A673 (cell line): ENCODE data around the gene RBMS1. TPM values are rescaled to one million over a fixed set of nuclear protein-coding genes. Genes with fewer than 3 reads are reported as not detected.

ENCODE experiments used
- BruUV-seq: library from RNA; stranded (reverse); fragments of 400-500 nt; replicated peaks from 2 replicates; lab custom pipeline; 2021; lab: Mats Ljungman, UMichigan
- CTCF ChIA-PET: fragments of 300-600 bp; sonication (Branson Sonifier 250); formaldehyde crosslinking; loops from one replicate; lab custom pipeline; 2022; ENCODE audit warnings: antibody characterized with exemption; lab: Charles Lee
- POLR2A ChIA-PET: fragments of 300-600 bp; sonication (Branson Sonifier 250); formaldehyde crosslinking; loops from one replicate; lab custom pipeline; 2022; ENCODE audit warnings: antibody characterized with exemption; ENCODE audit not compliant: low non-redundant PET; lab: Charles Lee
- DNase-seq: peaks from one replicate; pipeline ENCODE4 v3.0.0-alpha.2; 2015; ENCODE audit warnings: low spot score
- H3K27ac ChIP-seq: fragments of 200-600 bp; sonication (generic); 2 replicates; pipeline ENCODE4 v1.5.1; 2016; ENCODE audit warnings: mixed run types, low read depth, mild to moderate bottlenecking, mixed read lengths, antibody characterized with exemption, low read length; ENCODE audit not compliant: poor library complexity, severe bottlenecking
- H3K27me3 ChIP-seq: fragments of 200-600 bp; sonication (generic); replicated peaks from 2 replicates; pipeline ENCODE4 v1.6.1; 2017; ENCODE audit warnings: mixed run types, low read depth, mild to moderate bottlenecking, mixed read lengths, antibody characterized with exemption, low read length; ENCODE audit not compliant: insufficient read depth, poor library complexity
- H3K36me3 ChIP-seq: fragments of 200-600 bp; sonication (generic); 2 replicates; pipeline ENCODE4 v1.6.1; 2016; ENCODE audit warnings: mixed run types, mild to moderate bottlenecking, mixed read lengths, antibody characterized with exemption, low read length; ENCODE audit not compliant: insufficient read depth, poor library complexity, severe bottlenecking
- H3K4me1 ChIP-seq: fragments of 200-600 bp; sonication (generic); 2 replicates; pipeline ENCODE4 v1.6.1; 2017; ENCODE audit warnings: mixed run types, mild to moderate bottlenecking, mixed read lengths, antibody characterized with exemption, low read length; ENCODE audit not compliant: insufficient read depth, poor library complexity, severe bottlenecking
- H3K4me3 ChIP-seq: fragments of 200-600 bp; sonication (generic); 2 replicates; pipeline ENCODE4 v1.5.1; 2016; ENCODE audit warnings: low read depth, mixed run types, mild to moderate bottlenecking, mixed read lengths, low read length; ENCODE audit not compliant: poor library complexity, severe bottlenecking
- H3K9me3 ChIP-seq: fragments of 200-600 bp; sonication (generic); 2 replicates; pipeline ENCODE4 v1.6.1; 2016; ENCODE audit warnings: mixed run types, low read depth, mild to moderate bottlenecking, mixed read lengths, antibody characterized with exemption, low read length; ENCODE audit not compliant: poor library complexity, severe bottlenecking
- EZH2 ChIP-seq: fragments of 200-600 bp; sonication (generic); IDR thresholded peaks from 2 replicates; pipeline ENCODE4 v1.6.1; 2017; ENCODE audit warnings: borderline replicate concordance, low read depth, mild to moderate bottlenecking, mixed read lengths, antibody characterized with exemption, low read length; ENCODE audit not compliant: poor library complexity, severe bottlenecking
- intact Hi-C: fragments of 100-400 bp; cut with micrococcal nuclease; formaldehyde crosslinking; loops from one replicate; pipeline ENCODE4 v1.10.0; 2022; ENCODE audit not compliant: unreplicated experiment
- total RNA-seq: library from RNA; stranded (reverse); gene quantifications from 2 replicates; pipeline ENCODE4 v1.2.3, GENCODE V29; 2021
- TF ChIP-seq, protein P1 (sequence below): fragments of 300-800, 200-600 bp; sonication (generic); conservative IDR thresholded peaks from 2 replicates; pipeline ENCODE4 v1.5.1; 2017; ENCODE audit warnings: low read depth, mild to moderate bottlenecking, antibody characterized with exemption, low read length, moderate library complexity, mixed read lengths

Gene RBMS1
- total RNA-seq, 1 experiment from 2014 or later, result 84.9 TPM

GRCh38 chr2:160318218-160318617, 175.4 kb downstream of the RBMS1 start:
- Histone ChIP-seq H3K36me3 (no peaks in the 10 kb centered on the region), H3K9me3 (no peaks in the 10 kb centered on the region), H3K27me3 (no peaks in the 10 kb centered on the region), H3K4me1 (peaks cover 27% of the 10 kb centered on the region), H3K27ac (no peak overlapping the region), H3K4me3 (no peak overlapping the region)
- TF ChIP-seq EZH2, result no peak
- ChIA-PET POLR2A (no interaction called here), CTCF (interaction anchor here (1.0 kb wide), 1 partner anchor 601 kb away, joined by 4 read pairs; no protein-coding TSS in a partner anchor)
- no peak for DNase-seq
- BruUV-seq, result no TSS peak
- intact Hi-C loops, result no loop called here

- no peak for TF ChIP-seq EZH2
- TF ChIP-seq, protein P1, sequence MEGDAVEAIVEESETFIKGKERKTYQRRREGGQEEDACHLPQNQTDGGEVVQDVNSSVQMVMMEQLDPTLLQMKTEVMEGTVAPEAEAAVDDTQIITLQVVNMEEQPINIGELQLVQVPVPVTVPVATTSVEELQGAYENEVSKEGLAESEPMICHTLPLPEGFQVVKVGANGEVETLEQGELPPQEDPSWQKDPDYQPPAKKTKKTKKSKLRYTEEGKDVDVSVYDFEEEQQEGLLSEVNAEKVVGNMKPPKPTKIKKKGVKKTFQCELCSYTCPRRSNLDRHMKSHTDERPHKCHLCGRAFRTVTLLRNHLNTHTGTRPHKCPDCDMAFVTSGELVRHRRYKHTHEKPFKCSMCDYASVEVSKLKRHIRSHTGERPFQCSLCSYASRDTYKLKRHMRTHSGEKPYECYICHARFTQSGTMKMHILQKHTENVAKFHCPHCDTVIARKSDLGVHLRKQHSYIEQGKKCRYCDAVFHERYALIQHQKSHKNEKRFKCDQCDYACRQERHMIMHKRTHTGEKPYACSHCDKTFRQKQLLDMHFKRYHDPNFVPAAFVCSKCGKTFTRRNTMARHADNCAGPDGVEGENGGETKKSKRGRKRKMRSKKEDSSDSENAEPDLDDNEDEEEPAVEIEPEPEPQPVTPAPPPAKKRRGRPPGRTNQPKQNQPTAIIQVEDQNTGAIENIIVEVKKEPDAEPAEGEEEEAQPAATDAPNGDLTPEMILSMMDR, result no peak
- no peaks in the 10 kb centered on the region for H3K27me3 ChIP-seq
- BruUV-seq, result no TSS peak
- H3K4me1 ChIP-seq, result peaks cover 27% of the 10 kb centered on the region
- POLR2A ChIA-PET, result no interaction called here
- H3K4me3 ChIP-seq, result no peak overlapping the region
- H3K9me3 ChIP-seq, result no peaks in the 10 kb centered on the region
- peak; percentile 61 for DNase-seq
- CTCF ChIA-PET, result interaction anchor here (1.0 kb wide), 1 partner anchor 602 kb away, joined by 4 read pairs; no protein-coding TSS in a partner anchor
- intact Hi-C loops, result no loop called here
- no peak overlapping the region for H3K27ac ChIP-seq
- H3K36me3 ChIP-seq, result no peaks in the 10 kb centered on the region
These were observed 176.2 kb downstream of the RBMS1 start for GRCh38 chr2:160317181-160318099.

DNA sequence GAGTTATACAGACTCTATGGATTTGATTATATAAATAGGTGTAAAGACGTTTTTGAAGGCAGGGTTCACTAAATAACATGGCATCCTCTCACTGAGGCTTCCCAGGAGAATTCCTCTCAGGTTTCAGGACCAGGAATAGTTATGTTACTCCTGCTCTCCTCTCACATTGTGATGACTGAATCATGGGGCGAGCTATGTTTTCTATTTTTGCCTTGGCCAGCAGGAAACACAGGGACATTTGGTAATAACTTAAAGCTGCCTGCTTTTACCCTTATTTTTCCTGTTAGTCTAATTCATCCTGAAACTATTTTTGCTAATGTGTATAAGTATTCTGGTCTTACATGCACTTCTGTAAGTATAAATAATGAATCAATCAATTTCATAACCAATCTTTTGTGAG, 178.3 kb downstream of the RBMS1 start:
- Histone ChIP-seq H3K36me3 (no peaks in the 10 kb centered on the region), H3K9me3 (no peaks in the 10 kb centered on the region), H3K27ac (no peak overlapping the region), H3K4me1 (peaks cover 27% of the 10 kb centered on the region), H3K27me3 (no peaks in the 10 kb centered on the region), H3K4me3 (no peak overlapping the region)
- DNase-seq, result no peak
- ChIA-PET POLR2A (no interaction called here), CTCF (no interaction called here)
- TF ChIP-seq EZH2, result no peak
- TF ChIP-seq, protein P1, result no peak
- BruUV-seq, result no TSS peak
- intact Hi-C loops, result no loop called here
